GM12875 (cell line): ENCODE measurements around the gene PPP1R15A.
"Not testable (repeated sequence)": the region's sequence is repeated elsewhere in the genome, so short reads cannot be mapped to it uniquely, and the experiment has no call there.

Experiments used
- H3K4me3 ChIP-seq: one replicate; pipeline ENCODE4 v1.5.1; 2011; ENCODE audit warnings: low read depth, low read length, control low read depth
- TF ChIP-seq, protein P1 (sequence below): IDR thresholded peaks from 2 replicates; pipeline ENCODE4 v1.5.1; 2011; ENCODE audit warnings: low read depth, mild to moderate bottlenecking, control low read depth, inconsistent platforms, low read length, moderate library complexity, borderline replicate concordance; ENCODE audit not compliant: insufficient read depth

The PPP1R15A gene

DNA sequence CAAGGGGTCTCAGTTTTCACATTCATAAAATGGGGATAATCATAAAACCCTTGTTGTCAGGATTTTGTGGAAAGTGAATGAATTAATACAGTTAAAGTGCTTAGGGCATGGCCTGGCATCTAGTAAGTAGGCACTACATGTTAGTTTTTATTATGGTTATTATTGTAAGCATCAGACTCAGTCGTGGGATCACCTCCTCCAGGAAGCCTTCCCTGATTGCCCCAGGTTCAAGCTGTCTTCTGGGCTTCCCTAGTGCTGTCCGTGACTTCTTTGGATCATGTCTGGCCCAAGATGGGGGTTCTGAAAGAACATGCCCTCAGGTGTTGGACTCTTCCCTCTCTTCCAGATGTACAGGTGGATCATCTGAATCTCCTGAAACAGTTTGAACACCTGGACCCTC, 38.6 kb downstream of the PPP1R15A start:
- TF ChIP-seq, protein P1, sequence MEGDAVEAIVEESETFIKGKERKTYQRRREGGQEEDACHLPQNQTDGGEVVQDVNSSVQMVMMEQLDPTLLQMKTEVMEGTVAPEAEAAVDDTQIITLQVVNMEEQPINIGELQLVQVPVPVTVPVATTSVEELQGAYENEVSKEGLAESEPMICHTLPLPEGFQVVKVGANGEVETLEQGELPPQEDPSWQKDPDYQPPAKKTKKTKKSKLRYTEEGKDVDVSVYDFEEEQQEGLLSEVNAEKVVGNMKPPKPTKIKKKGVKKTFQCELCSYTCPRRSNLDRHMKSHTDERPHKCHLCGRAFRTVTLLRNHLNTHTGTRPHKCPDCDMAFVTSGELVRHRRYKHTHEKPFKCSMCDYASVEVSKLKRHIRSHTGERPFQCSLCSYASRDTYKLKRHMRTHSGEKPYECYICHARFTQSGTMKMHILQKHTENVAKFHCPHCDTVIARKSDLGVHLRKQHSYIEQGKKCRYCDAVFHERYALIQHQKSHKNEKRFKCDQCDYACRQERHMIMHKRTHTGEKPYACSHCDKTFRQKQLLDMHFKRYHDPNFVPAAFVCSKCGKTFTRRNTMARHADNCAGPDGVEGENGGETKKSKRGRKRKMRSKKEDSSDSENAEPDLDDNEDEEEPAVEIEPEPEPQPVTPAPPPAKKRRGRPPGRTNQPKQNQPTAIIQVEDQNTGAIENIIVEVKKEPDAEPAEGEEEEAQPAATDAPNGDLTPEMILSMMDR: no peak

DNA sequence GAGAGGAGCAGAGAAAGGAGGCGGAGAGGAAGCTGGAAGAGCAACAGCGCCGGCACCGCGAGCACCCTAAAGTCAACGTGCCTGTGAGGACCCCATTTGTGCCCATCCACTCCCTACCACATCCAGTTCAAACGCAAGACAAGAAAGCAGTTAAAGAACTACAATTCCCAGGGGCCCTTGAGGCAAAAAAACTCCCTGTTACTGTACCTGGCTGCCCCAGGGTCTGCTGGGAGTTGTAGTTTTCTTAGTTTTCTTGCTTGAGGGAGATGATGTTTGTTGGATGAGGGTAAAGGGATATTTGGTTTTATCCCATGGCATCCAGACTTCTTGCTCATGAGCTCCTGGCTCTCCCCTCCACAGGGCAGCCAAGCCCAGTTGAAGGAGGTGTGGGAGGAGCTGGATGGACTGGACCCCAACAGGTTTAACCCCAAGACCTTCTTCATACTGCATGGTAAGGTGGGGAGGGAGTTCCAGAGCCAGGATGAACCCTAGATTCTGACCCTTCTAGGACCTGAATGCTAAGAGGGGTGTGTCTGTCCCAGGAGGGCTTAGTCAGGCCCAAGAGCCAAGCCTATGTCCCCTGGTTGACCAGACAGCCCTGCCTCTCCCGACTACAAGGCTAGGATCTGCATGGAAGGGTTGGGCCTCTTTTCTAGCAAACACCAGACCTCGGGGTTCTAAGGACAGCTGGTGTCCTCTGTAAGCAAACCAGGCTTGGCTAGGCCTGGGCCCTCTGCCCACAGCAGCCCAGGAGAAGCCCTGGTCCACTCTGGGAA, 41.1 kb downstream of the PPP1R15A start:
- TF ChIP-seq, protein P1: no peak
- H3K4me3 ChIP-seq: no peak overlapping the region

More for the DNA sequence above, 38.6 kb downstream of the PPP1R15A start:
- H3K4me3 ChIP-seq: no peak overlapping the region

DNA sequence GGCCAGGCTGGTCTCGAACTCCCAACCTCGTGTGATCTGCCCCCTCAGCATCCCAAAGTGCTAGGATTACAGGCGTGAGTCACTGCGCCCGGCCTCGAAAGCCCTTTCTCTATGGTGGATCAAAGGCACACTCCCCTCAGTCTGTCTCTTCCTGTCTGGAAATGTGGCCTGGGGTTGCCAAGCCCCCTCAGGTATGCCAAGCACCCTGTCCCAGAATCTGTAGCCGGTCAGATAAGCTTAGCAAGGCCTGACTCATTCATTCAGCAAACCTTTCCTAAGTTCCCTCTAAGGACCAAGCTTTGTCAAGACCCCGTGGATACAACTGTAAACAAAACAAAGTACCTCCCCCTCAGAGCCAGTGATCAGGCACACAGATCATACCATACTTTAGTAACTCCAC, 42.0 kb downstream of the PPP1R15A start:
- H3K4me3 ChIP-seq: no peak overlapping the region
- TF ChIP-seq, protein P1: no peak

DNA sequence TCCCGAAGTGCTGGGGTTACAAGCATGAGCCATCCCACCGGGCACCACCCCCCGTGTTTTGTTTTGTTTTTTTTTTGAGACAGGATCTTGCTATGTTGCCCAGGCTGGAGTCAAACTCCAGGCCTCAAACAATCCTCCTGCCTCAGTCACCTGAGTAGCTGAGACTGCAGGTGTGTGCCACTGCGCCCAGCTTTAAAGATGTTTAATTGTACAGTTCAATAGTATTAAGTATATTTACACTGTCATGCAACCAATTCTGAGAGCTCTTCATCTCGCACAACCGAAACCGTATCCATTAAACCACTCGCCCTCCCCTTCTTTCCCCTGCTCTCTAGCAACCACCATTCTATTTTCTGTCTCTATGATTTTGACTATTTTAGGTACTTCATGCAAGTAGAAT, 43.5 kb downstream of the PPP1R15A start:
- H3K4me3 ChIP-seq: no peak overlapping the region
- TF ChIP-seq, protein P1: no peak

DNA sequence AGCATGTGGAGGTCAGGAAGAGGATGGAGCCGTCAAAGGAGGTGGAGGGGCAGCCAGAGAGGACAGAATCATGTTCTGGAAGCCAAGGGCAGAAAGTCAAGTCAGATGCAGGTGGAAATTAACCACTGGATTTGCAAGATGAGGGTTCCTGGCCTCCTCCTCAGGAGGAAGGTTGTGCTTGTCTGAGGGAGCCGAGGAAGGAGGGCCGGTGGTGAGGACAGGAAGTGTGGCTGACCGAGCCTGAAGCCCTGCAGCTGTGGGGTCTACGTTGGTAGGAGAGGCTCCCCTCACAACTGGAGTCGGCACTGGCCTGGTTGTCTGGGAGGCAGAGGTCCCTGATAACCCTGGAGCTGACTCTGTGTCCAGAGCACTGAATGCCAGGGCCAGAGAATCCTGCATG, 45.9 kb downstream of the PPP1R15A start:
- TF ChIP-seq, protein P1: no peak
- no peak overlapping the region for H3K4me3 ChIP-seq

DNA sequence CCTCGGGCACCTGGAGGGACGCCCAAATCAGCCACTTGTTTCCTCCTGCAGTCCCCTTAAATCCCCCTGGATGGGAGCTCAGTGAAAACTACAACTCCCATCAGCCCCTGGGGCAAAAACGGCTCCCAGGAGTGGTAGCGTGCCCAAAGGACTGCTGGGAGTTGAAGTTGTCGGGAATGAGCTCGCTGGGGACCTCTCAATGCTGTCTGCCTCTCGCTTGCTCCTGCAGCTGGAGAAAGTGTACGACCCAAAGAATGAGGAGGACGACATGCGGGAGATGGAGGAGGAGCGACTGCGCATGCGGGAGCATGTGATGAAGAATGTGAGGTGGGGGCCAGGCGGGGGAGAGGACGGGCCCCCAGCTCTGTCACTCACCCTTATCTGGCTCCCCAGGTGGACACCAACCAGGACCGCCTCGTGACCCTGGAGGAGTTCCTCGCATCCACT, 46.6 kb downstream of the PPP1R15A start:
- TF ChIP-seq, protein P1: no peak
- H3K4me3 ChIP-seq: no peak overlapping the region

DNA sequence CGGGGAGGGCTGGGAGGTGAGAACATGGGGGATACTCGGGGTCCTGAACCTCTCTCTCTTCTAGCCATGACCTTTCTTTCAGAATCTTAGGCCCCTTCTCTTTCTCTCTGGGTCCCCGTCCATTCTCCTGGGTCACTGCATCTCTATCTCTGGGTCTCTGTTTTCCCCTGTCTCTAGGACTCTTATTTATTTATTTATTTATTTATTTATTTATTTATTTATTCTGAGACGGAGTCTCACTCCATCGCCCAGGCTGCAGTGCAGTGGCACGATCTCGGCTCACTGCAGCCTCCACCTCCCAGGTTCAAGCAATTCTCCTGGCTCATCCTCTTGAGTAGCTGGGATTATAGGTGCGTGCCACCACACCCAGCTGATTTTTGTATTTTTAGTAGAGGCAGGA, 47.0 kb downstream of the PPP1R15A start:
- H3K4me3 ChIP-seq: not testable (repeated sequence)
